Activated CD4-positive, alpha-beta T cell treated with anti-CD3 and anti-CD28 coated beads, Interleukin-2, Interleukin-6, amounts not matched to agents 100 ng/mL and 50 ng/mL, durations not matched to agents 16 hours and 8 hours (primary cell): ENCODE data around the gene CMTM7.
"Not testable (repeated sequence)": the region's sequence is repeated elsewhere in the genome, so short reads cannot be mapped to it uniquely, and the experiment has no call there.

Experiments
- DNase-seq: peaks from one replicate; pipeline ENCODE4 v3.0.0-alpha.2; 2020

CMTM7 gene

GRCh38 chr3:32383136-32383711 lies 8.4 kb upstream of the CMTM7 start:
- DNase-seq, result no peak

- no peak for DNase-seq
Measured at GRCh38 chr3:32384938-32385337, 6.7 kb upstream of the CMTM7 start.

- no peak for DNase-seq
Measured at GRCh38 chr3:32387512-32387911, 4.1 kb upstream of the CMTM7 start.

GRCh38 chr3:32389577-32389976 lies 2.1 kb upstream of the CMTM7 start:
- not testable (repeated sequence) for DNase-seq

GRCh38 chr3:32392536-32393302 lies 1.1 kb downstream of the CMTM7 start:
- DNase-seq, result peak; percentile 66

- DNase-seq, result no peak
Measured at GRCh38 chr3:32395496-32395895, 3.8 kb downstream of the CMTM7 start.

- DNase-seq, result no peak
Measured at GRCh38 chr3:32397941-32398340, 6.3 kb downstream of the CMTM7 start.

- no peak for DNase-seq
Measured at GRCh38 chr3:32398531-32398930, 6.9 kb downstream of the CMTM7 start.

GRCh38 chr3:32399030-32399620 lies 7.5 kb downstream of the CMTM7 start:
- DNase-seq, result peak; percentile 75

GRCh38 chr3:32401126-32401525 lies 9.5 kb downstream of the CMTM7 start:
- no peak for DNase-seq

GRCh38 chr3:32401556-32402081 lies 10.0 kb downstream of the CMTM7 start:
- DNase-seq, result peak; percentile 67

GRCh38 chr3:32403663-32404062 lies 12.0 kb downstream of the CMTM7 start:
- DNase-seq, result no peak

- DNase-seq, result no peak
Measured at GRCh38 chr3:32404714-32405113, 13.1 kb downstream of the CMTM7 start.

- DNase-seq, result no peak
Measured at GRCh38 chr3:32405155-32405554, 13.5 kb downstream of the CMTM7 start.

- no peak for DNase-seq
Measured at GRCh38 chr3:32405711-32406323, 14.2 kb downstream of the CMTM7 start.

- DNase-seq, result no peak
Measured at GRCh38 chr3:32406486-32407408, 15.1 kb downstream of the CMTM7 start.

GRCh38 chr3:32410367-32411246 lies 19.0 kb downstream of the CMTM7 start:
- DNase-seq, result no peak

- DNase-seq, result no peak
Measured at GRCh38 chr3:32411442-32411841, 19.8 kb downstream of the CMTM7 start.

- no peak for DNase-seq
Measured at GRCh38 chr3:32412887-32413286, 21.2 kb downstream of the CMTM7 start.

GRCh38 chr3:32413845-32414521 lies 22.3 kb downstream of the CMTM7 start:
- DNase-seq, result no peak
